H1 (cell line): ENCODE data around the gene CXCL17.

ENCODE experiments used
- CTCF ChIP-seq, 3 experiments: IDR thresholded peaks; 1 replicate in 2 of 3; 2 replicates in 1 of 3; pipeline versions ENCODE4 v1.5.1 to v1.6.1; 2011; ENCODE audit warnings: low read length in 3 of 3, mild to moderate bottlenecking in 3 of 3, inconsistent platforms in 2 of 3, low read depth in 1 of 3, moderate library complexity in 1 of 3; ENCODE audit not compliant: insufficient read depth in 1 of 3; ENCODE audit errors: control extremely low read depth in 1 of 3
- SAP30 ChIP-seq: fragments of 300-600 bp; sonication (generic); IDR thresholded peaks from 2 replicates; pipeline ENCODE4 v1.7.1; 2012; ENCODE audit warnings: low read length, moderate library complexity, mild to moderate bottlenecking, inconsistent platforms; ENCODE audit not compliant: insufficient read depth, insufficient replicate concordance
- TF ChIP-seq, protein P1 (sequence below): IDR thresholded peaks from 2 replicates; pipeline ENCODE4 v1.6.1; 2011; ENCODE audit warnings: low read length, improper control_type of control experiment

- TF ChIP-seq CTCF (IDR thresholded peaks at IDR 0.05; ENCODE audit: control extremely low read depth in 1 of 3, insufficient read depth in 1 of 3, low read depth in 1 of 3, low read length in 3 of 3) (no peak), SAP30 (no peak)
- TF ChIP-seq, protein P1, sequence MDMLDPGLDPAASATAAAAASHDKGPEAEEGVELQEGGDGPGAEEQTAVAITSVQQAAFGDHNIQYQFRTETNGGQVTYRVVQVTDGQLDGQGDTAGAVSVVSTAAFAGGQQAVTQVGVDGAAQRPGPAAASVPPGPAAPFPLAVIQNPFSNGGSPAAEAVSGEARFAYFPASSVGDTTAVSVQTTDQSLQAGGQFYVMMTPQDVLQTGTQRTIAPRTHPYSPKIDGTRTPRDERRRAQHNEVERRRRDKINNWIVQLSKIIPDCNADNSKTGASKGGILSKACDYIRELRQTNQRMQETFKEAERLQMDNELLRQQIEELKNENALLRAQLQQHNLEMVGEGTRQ = no peak
Observed at GRCh38 chr19:42389899-42390298, 52.8 kb downstream of the CXCL17 start, which contains the start of gene CNFN.
